Activated CD4-positive, CD25-positive, alpha-beta regulatory T cell (primary cell): Measurements from ENCODE around the gene HS3ST2.

Experiments
- DNase-seq, 4 experiments: peaks; one replicate each; lab custom pipeline; 2025; lab: John Stamatoyannopoulos, UW

The HS3ST2 gene

DNA sequence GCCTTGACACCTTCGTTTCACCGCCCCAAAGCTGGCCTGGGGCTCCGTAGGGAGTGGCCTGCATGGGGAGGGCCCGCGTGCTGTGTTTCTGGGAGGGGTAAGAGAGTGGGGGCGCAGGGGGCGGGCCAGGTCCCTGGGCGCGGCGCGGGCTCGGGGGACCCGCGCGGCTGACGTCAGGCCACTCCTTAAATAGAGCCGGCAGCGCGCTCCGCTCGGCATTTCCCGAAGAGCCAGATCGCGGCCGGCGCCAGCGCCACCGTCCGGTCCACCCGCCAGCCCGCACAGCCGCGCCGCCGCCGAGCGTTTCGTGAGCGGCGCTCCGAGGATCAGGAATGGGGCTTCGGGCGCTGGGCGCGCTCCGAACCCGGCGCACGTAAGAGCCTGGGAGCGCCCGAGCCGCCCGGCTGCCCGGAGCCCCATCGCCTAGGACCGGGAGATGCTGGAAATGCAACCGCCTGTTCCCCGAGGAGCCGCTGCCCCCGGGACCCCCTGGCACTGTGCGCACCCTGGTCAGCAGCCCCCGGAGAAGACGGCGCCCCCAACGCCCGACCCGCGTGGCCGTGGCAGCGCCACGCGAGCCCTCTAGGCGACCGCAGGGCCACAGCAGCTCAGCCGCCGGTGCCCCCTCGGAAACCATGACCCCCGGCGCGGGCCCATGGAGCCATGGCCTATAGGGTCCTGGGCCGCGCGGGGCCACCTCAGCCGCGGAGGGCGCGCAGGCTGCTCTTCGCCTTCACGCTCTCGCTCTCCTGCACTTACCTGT is at the start of gene HS3ST2:
HS3ST2 (plus strand) TSS at position 215 of the 763 bp plus-strand sequence; CDS start at position 664, 449 bp downstream.
- no peak for DNase-seq

DNA sequence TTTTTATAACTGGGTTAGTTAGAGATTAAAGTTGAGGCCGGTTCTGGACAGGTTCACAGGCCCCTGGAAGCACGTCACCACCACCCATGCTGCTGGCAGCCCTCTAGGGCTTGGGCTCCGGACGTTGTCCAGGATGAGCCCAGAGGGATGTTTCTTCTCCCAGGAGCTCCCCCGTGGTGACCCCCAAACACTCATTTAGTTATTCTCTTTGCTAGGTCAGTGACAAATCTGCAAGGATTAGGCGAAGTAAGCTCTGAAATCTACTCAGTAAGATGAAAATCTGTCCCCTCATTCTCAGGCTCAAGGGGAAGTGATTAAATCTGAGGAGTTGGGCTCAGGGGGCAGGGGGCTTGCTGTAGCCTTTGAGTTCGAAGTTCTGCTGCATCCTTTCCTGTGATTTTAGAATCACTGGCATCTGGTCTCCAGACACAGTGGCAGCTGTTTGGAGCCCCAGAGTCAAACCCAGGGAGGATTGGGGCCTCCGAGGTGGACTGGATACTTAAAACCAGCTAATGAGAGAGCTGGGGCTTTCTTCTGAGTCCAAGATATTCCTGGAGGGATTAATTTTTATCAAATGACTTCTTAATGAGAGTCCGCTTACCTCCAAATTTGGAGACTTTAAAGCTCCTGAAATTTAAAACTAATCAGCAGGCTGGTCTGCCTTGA is 49.2 kb upstream of the HS3ST2 start:
- no peak for DNase-seq

DNA sequence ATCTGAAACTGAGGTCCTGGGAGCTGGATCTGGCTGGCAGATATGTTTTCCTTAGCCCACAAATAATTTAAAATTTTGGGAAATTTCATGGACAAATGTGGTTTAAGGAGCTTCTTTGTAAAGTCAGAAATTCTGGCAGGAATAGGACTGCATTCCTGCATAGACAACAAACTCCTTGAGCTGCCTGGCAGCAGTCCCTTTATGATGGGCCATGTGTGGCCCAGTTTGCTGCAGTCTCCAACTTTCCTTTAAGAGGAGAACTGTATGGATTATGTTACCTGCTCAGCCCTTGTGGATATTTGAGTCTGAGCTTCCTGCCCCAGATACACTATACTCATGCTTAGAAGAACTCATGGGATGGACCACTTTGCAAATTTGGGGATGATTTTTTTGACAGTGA is 48.5 kb upstream of the HS3ST2 start:
- DNase-seq: no peak

GRCh38 chr16:22770866-22771265 is 43.1 kb upstream of the HS3ST2 start:
- no peak for DNase-seq

DNA sequence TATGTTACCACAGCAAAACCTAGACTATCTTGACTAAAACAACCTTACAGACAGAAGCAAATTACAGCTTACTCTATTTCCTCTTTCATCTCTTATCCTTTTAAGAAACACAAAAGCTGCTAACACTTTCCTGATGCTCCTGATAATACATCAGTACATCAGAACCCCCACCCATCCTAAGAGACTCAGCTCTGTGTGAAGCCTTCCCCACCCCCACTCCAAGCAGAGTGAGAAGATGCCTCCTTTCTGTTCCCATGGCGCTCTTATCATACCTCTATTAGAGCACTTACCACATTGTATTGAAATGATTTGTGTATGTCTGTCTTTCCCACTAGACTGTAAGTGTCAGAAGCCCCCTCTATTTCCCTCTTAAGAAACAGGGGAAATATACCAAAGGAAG is 42.4 kb upstream of the HS3ST2 start:
- DNase-seq: no peak

- DNase-seq: no peak
These were observed 38.6 kb upstream of the HS3ST2 start for GRCh38 chr16:22775220-22775922.

DNA sequence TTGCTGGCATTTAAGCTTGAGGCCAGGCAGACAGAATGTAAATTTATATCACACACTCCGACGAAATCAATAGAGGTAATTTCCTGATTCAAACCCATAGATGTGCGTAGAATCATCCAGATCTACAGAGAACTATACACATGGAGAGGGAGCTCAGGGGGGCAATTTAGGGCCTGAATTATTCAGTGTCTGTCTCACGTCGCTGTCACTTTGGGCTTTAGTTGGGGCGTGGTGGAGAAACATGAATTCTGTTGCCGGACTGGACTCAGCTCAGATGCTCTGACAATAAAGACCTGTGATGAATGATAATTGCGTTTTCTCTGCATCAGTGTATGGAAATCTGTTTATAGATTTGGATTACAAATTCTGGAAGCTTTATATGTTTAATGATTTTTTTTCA is 32.5 kb upstream of the HS3ST2 start:
- no peak for DNase-seq

DNA sequence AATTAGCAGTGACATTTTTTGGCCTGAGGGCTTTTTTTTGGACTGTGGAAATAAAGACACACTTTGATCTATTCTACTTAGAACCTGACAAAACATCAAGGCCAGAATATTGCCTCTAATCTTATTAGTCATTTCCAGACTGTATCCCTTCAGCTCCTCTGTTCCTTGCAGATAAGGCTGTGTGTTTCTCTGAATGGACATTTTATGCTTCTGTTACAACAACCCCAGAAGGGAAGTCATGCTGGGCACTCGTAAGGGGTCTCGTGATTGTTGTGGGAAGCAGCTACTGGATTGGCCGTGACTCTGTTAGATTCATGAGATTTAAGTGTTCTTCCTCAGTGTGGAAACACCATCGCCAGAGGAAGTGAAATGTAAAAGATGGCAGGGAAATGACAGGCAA is 31.6 kb upstream of the HS3ST2 start:
- no peak for DNase-seq

DNA sequence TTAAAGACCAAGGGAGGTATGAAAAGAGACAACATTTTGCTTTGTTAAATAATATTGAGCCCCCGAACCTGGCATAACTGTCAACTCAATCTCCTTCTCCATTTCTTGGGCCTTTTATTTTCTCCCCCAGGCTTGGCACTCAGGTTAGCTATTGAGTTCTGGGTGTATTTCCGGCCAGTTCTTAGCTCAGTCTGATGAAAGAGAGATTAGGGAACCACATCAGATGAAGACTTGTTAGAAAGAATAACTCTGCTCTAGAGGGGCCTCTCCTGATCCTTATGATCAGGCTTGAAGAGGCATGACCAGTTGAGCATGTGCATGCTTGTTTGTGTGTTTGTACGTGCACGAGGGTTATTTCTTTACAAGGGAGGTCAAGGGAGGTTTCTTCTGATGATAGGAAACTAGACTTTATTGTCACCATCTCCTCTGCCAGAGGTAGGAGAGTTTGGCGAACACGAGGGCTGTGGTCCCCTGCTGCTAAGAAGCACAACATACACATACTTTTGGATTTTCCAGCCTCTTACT is 29.2 kb upstream of the HS3ST2 start:
- no peak for DNase-seq

GRCh38 chr16:22785552-22785951 is 28.4 kb upstream of the HS3ST2 start:
- no peak for DNase-seq

DNA sequence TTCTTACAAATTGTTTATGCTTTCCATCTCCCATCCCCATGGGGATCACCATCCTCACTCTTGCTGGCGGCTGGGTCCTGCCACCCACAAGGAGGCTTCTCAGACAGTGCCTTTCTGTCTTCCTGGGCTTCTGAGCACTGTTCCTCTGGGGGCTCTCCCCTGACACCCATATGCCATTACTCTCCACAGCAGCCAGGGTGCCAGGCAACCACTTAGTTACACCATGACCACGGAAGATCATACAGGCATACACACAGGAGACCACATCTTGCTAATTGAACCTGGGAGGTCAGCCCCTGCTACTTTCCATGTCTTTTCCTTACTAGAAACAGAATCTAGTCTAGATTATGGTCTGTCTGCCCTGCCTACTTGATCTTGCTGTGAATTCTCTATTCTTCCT is 27.7 kb upstream of the HS3ST2 start:
- no peak for DNase-seq

DNA sequence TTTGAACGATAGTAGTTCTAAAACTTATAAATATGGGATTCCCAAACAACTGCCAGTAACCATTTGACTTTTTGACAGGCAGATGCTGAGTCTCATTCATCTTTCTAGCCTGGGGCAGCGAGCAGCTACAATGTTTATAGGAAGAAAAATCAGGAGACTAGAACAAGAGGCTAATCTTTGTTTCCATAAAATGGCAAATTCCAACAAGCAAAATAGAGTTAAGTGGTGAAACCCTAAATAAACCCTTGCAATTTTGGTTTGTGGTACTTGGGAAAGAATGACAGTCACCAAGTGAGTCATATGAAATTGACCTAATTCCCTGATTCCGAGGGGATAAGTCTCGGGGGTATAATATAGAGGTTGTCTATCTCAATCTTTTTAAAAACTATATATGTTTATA is 27.3 kb upstream of the HS3ST2 start:
- no peak for DNase-seq

GRCh38 chr16:22787466-22788192 is 26.3 kb upstream of the HS3ST2 start:
- no peak for DNase-seq

GRCh38 chr16:22788193-22788530 is 25.8 kb upstream of the HS3ST2 start:
- DNase-seq: no peak

GRCh38 chr16:22789281-22789945 is 24.5 kb upstream of the HS3ST2 start:
- DNase-seq: no peak

DNA sequence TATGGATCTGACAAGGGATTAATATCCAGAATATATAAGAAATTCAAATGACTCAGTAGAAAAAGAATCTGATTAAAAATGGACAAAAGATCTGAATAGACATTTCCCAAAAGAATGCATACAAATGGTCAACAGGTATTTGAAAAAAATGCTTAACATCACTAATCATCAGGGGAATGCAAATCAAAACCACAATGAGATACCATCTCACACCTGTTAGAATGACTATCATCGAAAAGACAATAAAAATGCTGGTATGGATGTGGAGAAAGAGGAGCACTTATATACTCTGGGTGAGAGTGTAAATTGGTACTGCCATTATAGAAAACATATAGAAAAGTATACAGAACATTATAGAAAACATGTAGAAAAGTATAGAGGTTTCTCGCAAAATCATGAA is 16.4 kb upstream of the HS3ST2 start:
- DNase-seq: no peak

- no peak for DNase-seq
These were observed 14.8 kb upstream of the HS3ST2 start for GRCh38 chr16:22799113-22799512.

GRCh38 chr16:22804893-22805292 is 9.1 kb upstream of the HS3ST2 start:
- no peak for DNase-seq

DNA sequence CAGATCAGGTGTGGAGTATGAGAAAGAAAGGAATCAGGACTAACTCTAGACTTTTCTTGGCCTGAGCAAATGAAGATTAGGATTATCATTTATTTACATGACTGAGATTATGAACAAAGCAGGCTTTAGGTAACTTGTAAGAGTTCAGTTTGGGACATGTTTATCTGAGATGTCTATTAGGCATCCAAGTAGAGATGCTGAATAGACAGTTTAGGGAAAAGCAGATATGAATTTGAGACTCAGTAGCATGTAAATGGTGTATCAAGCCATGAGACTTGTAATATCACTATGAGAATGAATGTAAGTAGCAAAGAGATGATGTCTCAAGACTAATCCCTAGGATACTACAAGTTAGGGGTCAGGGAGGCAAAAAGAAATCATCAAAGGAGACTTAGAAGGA is 8.6 kb upstream of the HS3ST2 start:
- no peak for DNase-seq

DNA sequence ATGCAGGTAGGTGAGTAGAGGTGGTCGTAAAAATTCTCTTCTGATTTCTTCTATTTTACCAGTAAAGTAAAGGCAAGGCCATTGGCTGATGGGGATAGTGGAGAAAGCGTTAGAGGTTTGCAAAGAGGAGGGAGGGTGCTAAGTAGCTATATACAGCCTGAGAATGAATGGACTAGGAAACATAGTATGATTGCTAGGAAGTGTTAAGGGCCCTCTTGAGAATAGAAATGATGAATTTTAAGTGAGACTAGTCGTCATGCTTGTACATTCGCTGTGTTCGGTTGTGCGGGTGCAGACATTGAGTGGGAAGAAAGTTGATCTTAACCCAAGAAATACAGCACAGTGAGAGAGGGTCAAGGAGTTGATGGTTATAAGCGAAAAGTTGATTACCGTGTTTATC is 7.2 kb upstream of the HS3ST2 start:
- no peak for DNase-seq

GRCh38 chr16:22810226-22810625 is 3.7 kb upstream of the HS3ST2 start:
- no peak for DNase-seq
